GM19035 (cell line): ENCODE measurements around the gene RBMS1.
A peak's percentile ranks its signal among the peaks of the same experiment; 100 is the strongest.

Experiments used
- ATAC-seq: cut with Tn5 transposase; IDR thresholded peaks from one replicate; pipeline ENCODE4 v1.9.1; 2021; ENCODE audit not compliant: unreplicated experiment

The RBMS1 gene

GRCh38 chr2:160411955-160412354, 81.7 kb downstream of the RBMS1 start:
- no peak for ATAC-seq

- ATAC-seq: peak; percentile 21
Observed at GRCh38 chr2:160411167-160411566, 82.4 kb downstream of the RBMS1 start.

- ATAC-seq: no peak
Observed at GRCh38 chr2:160409480-160409879, 84.1 kb downstream of the RBMS1 start.

- ATAC-seq: no peak
Observed at GRCh38 chr2:160408959-160409291, 84.7 kb downstream of the RBMS1 start.

- ATAC-seq: no peak
Observed at GRCh38 chr2:160408173-160408958, 85.2 kb downstream of the RBMS1 start.

GRCh38 chr2:160407393-160408172, 86.0 kb downstream of the RBMS1 start:
- peak; percentile 65 for ATAC-seq

GRCh38 chr2:160406591-160407392, 86.8 kb downstream of the RBMS1 start:
- peak; percentile 61 for ATAC-seq

GRCh38 chr2:160405077-160405867, 88.3 kb downstream of the RBMS1 start:
- no peak for ATAC-seq

- ATAC-seq: no peak
Observed at GRCh38 chr2:160402997-160403979, 90.3 kb downstream of the RBMS1 start.

- ATAC-seq: no peak
Observed at GRCh38 chr2:160402501-160402900, 91.1 kb downstream of the RBMS1 start.

GRCh38 chr2:160401895-160402294, 91.7 kb downstream of the RBMS1 start:
- no peak for ATAC-seq

GRCh38 chr2:160399880-160400279, 93.7 kb downstream of the RBMS1 start:
- no peak for ATAC-seq

- ATAC-seq: no peak
Observed at GRCh38 chr2:160397530-160397865, 96.1 kb downstream of the RBMS1 start.

- peak; percentile 100 for ATAC-seq
Observed at GRCh38 chr2:160394153-160394552, 99.5 kb downstream of the RBMS1 start.

GRCh38 chr2:160392201-160392600, 101.4 kb downstream of the RBMS1 start:
- no peak for ATAC-seq

GRCh38 chr2:160390544-160391455, 102.8 kb downstream of the RBMS1 start:
- no peak for ATAC-seq

GRCh38 chr2:160389875-160390274, 103.7 kb downstream of the RBMS1 start:
- no peak for ATAC-seq

GRCh38 chr2:160388464-160389263, 104.9 kb downstream of the RBMS1 start:
- peak; percentile 66 for ATAC-seq
